Measurements from ENCODE around the gene ARMC9.

- TF ChIP-seq CTCF (IDR thresholded peaks at IDR 0.05) (no peak), EP300 (IDR thresholded peaks at IDR 0.05) (no peak), POLR2A (IDR thresholded peaks at IDR 0.05) (no peak)
Observed at GRCh38 chr2:231387904-231388724, 189.7 kb downstream of the ARMC9 start.

Data from ovary (tissue), 3 donors.